ENCODE measurements around the gene TIMM44. TPM values are rescaled to one million over a fixed set of nuclear protein-coding genes. Genes with fewer than 3 reads are reported as not detected.

The TIMM44 gene
- total RNA-seq, 4 donors from 2014 or later, result 65.7 to 108 (median 86.4) TPM

DNA sequence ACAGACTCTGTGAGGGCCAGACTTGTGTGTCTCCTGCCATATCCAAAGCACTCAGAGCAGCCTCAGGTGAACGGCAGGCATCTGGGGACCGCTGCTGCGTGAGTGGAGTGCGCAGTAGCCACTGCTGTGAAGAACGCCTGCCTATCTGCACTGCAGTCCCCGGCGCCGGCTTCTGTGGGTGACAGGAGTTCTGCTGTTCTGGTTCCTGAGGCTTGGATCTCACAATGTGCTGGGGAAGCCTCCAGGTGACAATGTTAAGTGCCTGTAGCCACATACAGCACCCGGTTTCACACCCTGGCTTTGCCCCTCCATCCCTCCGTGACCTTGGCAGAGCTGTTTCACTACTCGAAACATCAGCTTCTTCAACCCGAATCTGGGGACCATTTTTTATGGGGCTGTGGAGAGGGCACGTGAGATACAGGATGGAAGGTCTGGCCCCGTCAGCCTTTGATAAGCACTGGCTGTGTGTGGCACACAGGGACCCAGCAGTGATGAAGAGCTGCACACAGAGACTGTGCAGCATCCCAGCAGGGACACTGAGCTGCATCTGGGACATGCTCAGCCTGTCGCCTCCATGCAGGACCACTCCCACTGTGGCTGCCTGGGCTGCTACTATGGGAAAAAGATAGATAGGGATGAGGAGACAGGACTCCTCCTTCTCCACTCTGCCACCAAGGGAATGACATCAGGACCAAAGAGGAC is 33.7 kb upstream of the TIMM44 start:
- no peaks in the 10 kb centered on the region for H3K9me3 ChIP-seq
- H3K27me3 ChIP-seq, result no peaks in the 10 kb centered on the region
- H3K27ac ChIP-seq, result no peak overlapping the region
- TF ChIP-seq POLR2AphosphoS5 (IDR thresholded peaks at IDR 0.05), result no peak
- no peak for TF ChIP-seq EP300 (IDR thresholded peaks at IDR 0.05)
- no peak for TF ChIP-seq POLR2A (IDR thresholded peaks at IDR 0.05)
- no peak for TF ChIP-seq CTCF (IDR thresholded peaks at IDR 0.05)
- H3K4me3 ChIP-seq, result no peak overlapping the region
- H3K36me3 ChIP-seq, result peaks cover 0 to 97% of the 10 kb centered on the region in 2 donors
- WGBS, 2 donors (ENCODE audit: low coverage in 1 of 2), result 83 to 100% methylated on average over 3 to 5 of the region's 15 CpGs
- peaks cover 0 to 13% (median 0%) of the 10 kb centered on the region in 3 donors for H3K4me1 ChIP-seq
- no peak for ATAC-seq

DNA sequence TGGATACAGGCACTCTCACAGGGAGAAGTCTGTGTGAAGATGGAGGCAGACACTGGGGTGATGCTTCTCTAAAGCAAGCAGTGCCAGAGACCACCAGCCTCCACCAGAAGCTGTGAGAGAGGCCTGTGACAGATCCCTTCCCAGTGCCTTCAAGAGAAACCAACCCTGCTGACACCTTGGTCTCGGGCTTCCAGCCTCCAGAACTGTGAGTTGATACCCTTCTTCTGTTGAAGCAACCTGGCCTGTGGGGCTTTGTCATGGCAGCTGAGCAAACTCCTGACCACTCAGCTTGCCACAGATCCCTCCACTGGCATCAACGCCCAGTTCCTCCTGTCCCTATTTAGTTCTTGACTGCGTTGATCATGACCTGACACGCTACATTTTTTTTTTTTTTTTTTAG is 33.0 kb upstream of the TIMM44 start:
- no peak for TF ChIP-seq EP300 (IDR thresholded peaks at IDR 0.05)
- TF ChIP-seq CTCF (IDR thresholded peaks at IDR 0.05), result no peak
- TF ChIP-seq POLR2A (IDR thresholded peaks at IDR 0.05), result no peak
- TF ChIP-seq POLR2AphosphoS5 (IDR thresholded peaks at IDR 0.05), result no peak
- ATAC-seq, result no peak
- H3K36me3 ChIP-seq, result peaks cover 0 to 97% of the 10 kb centered on the region in 2 donors

GRCh38 chr19:7975037-7975436 is 31.6 kb upstream of the TIMM44 start:
- WGBS, 2 donors (ENCODE audit: low coverage in 1 of 2), result 100% methylated on average over 1 of the region's 7 CpGs; no CpG with 5 or more reads in 1 of the 2 donors
- no peak for ATAC-seq
- H3K27me3 ChIP-seq, result no peaks in the 10 kb centered on the region
- no peak overlapping the region for H3K4me3 ChIP-seq
- H3K9me3 ChIP-seq, result no peaks in the 10 kb centered on the region
- no peak for TF ChIP-seq POLR2A (IDR thresholded peaks at IDR 0.05)
- no peak for TF ChIP-seq EP300 (IDR thresholded peaks at IDR 0.05)
- no peak for TF ChIP-seq POLR2AphosphoS5 (IDR thresholded peaks at IDR 0.05)
- no peak for TF ChIP-seq CTCF (IDR thresholded peaks at IDR 0.05)
- H3K36me3 ChIP-seq, result peaks cover 0 to 95% of the 10 kb centered on the region in 2 donors
- peaks cover 0 to 13% (median 0%) of the 10 kb centered on the region in 3 donors for H3K4me1 ChIP-seq
- H3K27ac ChIP-seq, result no peak overlapping the region

More for the DNA sequence above, 33.0 kb upstream of the TIMM44 start:
- no peaks in the 10 kb centered on the region for H3K27me3 ChIP-seq
- WGBS, 2 donors (ENCODE audit: low coverage in 1 of 2), result 84 to 96% methylated on average over 2 to 4 of the region's 4 CpGs
- no peak overlapping the region for H3K4me3 ChIP-seq
- H3K27ac ChIP-seq, result no peak overlapping the region
- H3K4me1 ChIP-seq, result peaks cover 0 to 13% (median 0%) of the 10 kb centered on the region in 3 donors
- no peaks in the 10 kb centered on the region for H3K9me3 ChIP-seq

DNA sequence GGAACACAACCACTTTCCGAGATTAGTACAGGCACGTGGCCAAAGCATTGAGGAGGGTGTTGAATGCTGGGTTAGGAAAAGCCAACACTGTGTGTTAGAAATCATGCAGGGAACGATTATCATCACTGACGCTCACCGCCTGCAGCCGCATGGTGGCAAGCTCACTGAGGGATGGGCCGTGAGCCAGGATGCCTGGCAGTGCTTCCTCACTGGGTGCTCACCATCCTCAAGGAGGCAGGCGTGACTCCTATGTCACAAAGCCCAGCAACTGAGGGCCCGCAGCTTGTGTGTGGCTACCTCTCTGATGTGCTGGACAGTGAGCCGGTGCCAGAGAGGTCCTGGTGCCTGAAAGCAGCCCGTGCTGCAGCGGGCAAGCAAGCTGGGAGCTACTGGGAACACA is 30.4 kb upstream of the TIMM44 start:
- 77% methylated on average over 5 of the region's 12 CpGs; no CpG with 5 or more reads in 1 of the 2 donors for WGBS, 2 donors (ENCODE audit: low coverage in 1 of 2)
- ATAC-seq, result no peak
- H3K27me3 ChIP-seq, result no peaks in the 10 kb centered on the region
- no peaks in the 10 kb centered on the region for H3K9me3 ChIP-seq
- TF ChIP-seq EP300 (IDR thresholded peaks at IDR 0.05), result no peak
- no peak for TF ChIP-seq POLR2AphosphoS5 (IDR thresholded peaks at IDR 0.05)
- TF ChIP-seq POLR2A (IDR thresholded peaks at IDR 0.05), result no peak
- TF ChIP-seq CTCF (IDR thresholded peaks at IDR 0.05), result no peak
- no peak overlapping the region for H3K4me3 ChIP-seq
- H3K36me3 ChIP-seq, result peaks cover 0 to 95% of the 10 kb centered on the region in 2 donors
- H3K27ac ChIP-seq, result no peak overlapping the region
- H3K4me1 ChIP-seq, result peaks cover 0 to 13% (median 0%) of the 10 kb centered on the region in 3 donors

All from gastroesophageal sphincter (tissue), 4 donors.